Measurements from ENCODE around the gene KIFAP3.
"Not testable (repeated sequence)": the region's sequence is repeated elsewhere in the genome, so short reads cannot be mapped to it uniquely, and the experiment has no call there.

KIFAP3 gene

GRCh38 chr1:169924063-169924462 is 150.4 kb downstream of the KIFAP3 start:
- no peak for DNase-seq (ENCODE audit: low spot score)

DNA sequence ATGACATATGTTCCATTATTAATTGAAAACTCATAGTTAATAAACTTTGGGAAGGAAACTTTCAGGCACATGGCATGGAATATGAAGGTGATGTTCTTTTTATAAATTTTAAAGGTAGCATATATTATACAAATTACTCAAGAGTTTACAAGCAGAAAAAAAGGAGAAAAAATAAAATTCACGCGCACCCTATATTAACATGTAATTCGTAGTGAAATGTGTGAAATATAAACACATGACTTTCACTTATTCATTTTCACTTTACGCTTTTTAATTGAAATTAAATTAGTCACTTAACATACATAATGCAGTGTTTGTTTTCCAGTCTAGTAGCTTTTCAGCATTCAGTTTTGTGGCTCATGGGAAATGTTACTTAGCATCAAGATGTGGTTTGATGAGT is 153.4 kb downstream of the KIFAP3 start:
- DNase-seq (ENCODE audit: low spot score): no peak

GRCh38 chr1:169918927-169919326 is 155.6 kb downstream of the KIFAP3 start:
- DNase-seq (ENCODE audit: low spot score): no peak

DNA sequence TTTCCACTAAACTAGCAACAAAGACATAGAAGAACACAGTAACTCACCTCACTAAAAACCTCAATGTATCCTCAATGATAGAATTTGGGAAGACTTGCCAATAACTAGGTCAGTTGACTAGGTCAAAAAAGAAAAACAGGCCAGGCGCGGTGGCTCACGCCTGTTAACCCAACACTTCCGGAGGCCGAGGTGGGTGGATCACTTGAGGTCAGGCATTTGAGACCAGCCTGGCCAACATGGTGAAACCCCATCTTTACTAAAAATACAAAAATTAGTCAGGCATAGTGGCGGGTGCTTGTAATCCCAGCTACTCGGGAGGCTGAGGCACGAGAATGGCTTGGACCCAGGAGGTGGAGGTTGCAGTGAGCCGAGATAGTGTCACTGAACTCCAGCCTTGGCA is 156.3 kb downstream of the KIFAP3 start:
- not testable (repeated sequence) for DNase-seq (ENCODE audit: low spot score)

- DNase-seq (ENCODE audit: low spot score): no peak
Measured at GRCh38 chr1:169915150-169915549, 159.3 kb downstream of the KIFAP3 start.

- no peak for DNase-seq (ENCODE audit: low spot score)
Measured at GRCh38 chr1:169914531-169914930, 160.0 kb downstream of the KIFAP3 start.

DNA sequence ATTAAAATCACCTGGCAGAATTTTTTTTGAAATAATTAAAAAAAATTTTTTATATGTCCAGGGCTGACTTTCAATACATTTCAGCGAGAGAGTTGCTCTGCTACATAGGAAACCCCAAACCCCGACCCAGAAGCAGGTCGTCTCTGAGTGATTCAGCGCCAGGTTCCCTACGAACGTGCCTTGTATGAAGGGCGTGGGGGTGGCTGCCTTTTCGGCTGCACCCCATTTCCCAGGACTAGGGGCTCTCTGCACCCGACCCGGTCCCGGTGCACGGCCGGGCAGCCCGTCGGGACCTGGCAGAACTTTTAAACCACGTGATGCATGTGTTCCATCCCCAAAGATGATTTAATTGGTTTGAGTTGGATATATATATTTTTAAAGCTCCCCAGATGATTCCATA is 165.0 kb downstream of the KIFAP3 start:
- no peak for DNase-seq (ENCODE audit: low spot score)

GRCh38 chr1:169906938-169907337 is 167.6 kb downstream of the KIFAP3 start:
- DNase-seq (ENCODE audit: low spot score): no peak

DNA sequence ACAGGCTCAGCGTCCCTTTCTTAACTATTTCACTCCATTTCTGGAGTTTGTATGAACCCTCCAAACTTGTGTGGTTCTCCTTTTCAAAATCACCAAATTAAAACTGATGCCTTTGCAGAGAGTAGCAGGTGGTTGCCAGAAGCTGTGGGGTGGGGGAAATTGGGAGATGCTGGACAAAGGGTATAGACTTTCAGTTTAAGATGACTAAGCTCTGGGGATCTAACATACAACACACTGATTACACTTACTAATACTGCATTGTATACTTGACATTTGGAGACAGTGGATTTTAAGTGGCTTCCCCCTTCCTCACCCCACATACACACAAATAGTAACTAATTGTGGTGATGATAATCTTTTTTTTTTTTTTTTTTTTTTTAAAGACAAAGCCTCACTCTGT is 169.7 kb downstream of the KIFAP3 start:
- no peak for DNase-seq (ENCODE audit: low spot score)

DNA sequence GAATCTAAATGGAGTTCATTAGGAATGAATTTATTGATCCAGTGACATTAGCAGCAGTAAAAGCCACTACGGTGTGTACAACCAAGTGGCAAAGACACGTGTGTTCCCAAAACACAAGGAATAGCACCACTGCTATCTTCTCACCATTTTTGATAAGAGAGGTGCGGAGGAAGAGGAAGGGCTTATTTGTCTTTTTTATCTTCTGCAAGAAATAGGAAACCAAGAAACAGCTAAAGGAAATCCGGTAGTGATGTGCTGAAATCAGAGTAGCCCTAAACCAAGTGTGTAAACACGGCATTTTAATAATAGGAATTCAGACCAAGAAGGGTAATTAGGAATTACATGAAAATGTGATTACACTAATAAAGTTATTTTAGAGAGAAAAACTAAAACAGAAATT is 171.7 kb downstream of the KIFAP3 start:
- no peak for DNase-seq (ENCODE audit: low spot score)

GRCh38 chr1:169901115-169901514 is 173.4 kb downstream of the KIFAP3 start:
- DNase-seq (ENCODE audit: low spot score): no peak

DNA sequence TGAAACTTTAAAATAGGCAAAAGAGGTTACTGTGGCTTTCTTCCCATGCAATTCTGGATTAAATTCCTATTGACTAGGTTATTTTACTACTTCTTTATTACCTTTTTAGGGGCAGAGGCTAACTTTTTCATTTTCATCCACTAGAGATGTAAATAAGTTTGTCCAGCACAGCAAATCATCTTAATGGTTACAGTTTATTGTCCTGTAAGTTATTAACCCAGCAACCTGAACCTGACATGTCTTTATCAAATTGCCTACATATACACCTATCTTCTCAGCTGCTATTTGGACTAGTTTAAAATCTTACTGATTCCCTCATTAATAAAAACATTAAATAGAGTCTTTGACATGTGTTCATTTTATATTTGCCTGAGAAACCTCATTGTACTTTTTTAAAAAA is 173.9 kb downstream of the KIFAP3 start:
- no peak for DNase-seq (ENCODE audit: low spot score)

GRCh38 chr1:169899519-169900217 is 174.8 kb downstream of the KIFAP3 start:
- peak; percentile 55 for DNase-seq (ENCODE audit: low spot score)

- DNase-seq (ENCODE audit: low spot score): no peak
Measured at GRCh38 chr1:169896013-169896412, 178.5 kb downstream of the KIFAP3 start.

GRCh38 chr1:169894424-169895145 is 179.9 kb downstream of the KIFAP3 start:
- DNase-seq (ENCODE audit: low spot score): no peak

DNA sequence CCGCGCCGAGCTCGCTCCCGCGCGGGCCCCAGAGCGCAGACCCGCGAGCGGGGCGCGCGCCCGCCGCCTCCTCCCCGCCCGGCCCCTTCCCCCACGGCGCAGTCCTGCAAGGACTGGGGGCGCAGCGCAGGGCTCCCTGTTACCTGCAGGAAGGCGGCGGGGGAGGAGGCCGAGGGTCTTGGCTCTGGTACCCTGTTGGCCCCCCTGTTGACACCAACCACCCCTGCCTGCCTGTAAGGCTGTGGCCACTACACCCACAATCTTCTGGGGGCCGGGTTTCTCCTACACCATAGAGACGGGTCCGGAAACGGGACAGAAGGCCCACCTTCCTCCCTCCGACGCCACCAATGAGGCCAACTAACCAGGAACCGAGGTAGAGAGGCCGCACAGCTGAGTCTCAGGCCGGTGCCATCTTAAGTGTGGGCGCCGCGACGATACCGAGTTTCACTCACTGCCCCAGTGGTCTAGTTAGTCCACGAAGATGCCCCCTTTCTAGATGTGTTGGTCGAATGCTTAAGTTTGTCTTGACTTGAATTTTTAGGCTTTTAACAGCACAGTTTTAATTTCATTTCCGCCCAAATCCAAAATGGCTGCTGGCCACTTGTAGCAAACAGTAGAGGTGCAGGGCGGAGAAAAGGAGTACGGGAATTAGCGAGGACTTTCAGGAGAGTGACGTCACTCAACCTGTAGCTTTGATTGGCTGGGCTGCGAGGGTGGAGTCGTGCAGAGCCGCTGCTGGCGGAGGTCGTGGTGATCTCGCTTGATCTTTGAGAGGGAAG is 180.7 kb downstream of the KIFAP3 start, which contains the start of gene SCYL3:
Gene SCYL3 (minus strand): TSS at position 252 of the 779 bp plus-strand sequence. CDS start 5,056 bp downstream, outside the sequence.
- peak; percentile 97 for DNase-seq (ENCODE audit: low spot score)

GRCh38 chr1:169892927-169893644 is 181.4 kb downstream of the KIFAP3 start:
- peak; percentile 18 for DNase-seq (ENCODE audit: low spot score)

DNA sequence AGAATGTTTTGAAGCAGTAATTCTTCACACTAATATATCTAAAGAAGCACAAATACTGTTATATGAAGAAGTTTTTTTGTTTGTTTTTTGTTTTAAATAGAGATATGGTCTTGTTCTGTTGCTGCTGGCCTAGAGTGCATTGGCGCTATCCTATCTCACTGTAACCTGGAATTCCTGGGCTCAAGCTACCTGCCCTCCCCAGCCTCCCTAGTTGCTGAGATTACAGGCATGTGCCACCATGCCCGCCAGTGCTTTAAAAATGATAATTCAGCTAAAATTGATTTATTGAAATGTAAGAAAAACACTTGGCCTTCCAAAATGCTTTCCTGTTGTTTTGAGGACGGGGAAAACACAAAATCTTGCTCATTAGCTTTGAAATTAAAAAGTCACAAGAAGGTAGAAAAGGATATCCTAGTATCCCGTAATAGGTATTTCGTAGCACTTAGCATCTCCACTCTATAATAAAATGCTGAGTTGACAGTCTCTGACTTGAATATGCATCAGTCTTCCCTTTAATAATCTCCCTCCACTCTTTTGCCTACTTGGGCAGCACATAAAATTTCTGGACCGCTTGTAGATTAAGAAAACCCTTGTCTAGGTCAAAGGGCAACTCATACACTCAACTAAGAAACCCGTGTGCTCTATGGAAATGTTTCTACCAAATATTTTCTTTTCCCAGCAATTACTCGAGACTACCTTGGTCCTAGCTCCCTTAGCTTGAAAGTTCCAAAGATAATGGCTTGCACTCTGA is 182.1 kb downstream of the KIFAP3 start:
- no peak for DNase-seq (ENCODE audit: low spot score)

- no peak for DNase-seq (ENCODE audit: low spot score)
Measured at GRCh38 chr1:169891539-169891885, 183.0 kb downstream of the KIFAP3 start.

GRCh38 chr1:169890761-169891538 is 183.5 kb downstream of the KIFAP3 start:
- no peak for DNase-seq (ENCODE audit: low spot score)

DNA sequence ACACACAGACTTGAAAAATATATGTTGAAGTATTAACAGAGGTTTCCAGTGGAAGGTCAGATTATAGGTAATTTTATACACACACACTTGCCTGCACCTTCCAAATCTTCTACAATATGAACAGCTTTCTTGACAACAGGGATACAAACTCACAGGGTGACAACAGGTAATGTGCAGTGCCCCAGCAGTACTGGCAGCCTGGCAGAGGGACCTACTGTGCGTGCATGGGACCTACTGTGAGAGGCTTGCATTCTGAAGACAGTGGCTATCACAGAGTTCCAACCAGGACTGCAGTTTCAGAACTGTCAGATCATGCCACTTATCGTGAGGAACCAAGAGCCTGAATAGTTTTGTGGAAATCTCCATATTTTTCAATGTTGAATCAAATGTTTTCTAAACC is 184.6 kb downstream of the KIFAP3 start:
- DNase-seq (ENCODE audit: low spot score): no peak

All from SW480 (cell line).